Measurements from ENCODE around the gene AMMECR1L. TPM values are rescaled to one million over a fixed set of nuclear protein-coding genes. Genes with fewer than 3 reads are reported as not detected.
"Not testable (repeated sequence)": the region's sequence is repeated elsewhere in the genome, so short reads cannot be mapped to it uniquely, and the experiment has no call there.

Gene AMMECR1L
- total RNA-seq, 1 donor from 2014 or later, result 27.6 TPM

DNA sequence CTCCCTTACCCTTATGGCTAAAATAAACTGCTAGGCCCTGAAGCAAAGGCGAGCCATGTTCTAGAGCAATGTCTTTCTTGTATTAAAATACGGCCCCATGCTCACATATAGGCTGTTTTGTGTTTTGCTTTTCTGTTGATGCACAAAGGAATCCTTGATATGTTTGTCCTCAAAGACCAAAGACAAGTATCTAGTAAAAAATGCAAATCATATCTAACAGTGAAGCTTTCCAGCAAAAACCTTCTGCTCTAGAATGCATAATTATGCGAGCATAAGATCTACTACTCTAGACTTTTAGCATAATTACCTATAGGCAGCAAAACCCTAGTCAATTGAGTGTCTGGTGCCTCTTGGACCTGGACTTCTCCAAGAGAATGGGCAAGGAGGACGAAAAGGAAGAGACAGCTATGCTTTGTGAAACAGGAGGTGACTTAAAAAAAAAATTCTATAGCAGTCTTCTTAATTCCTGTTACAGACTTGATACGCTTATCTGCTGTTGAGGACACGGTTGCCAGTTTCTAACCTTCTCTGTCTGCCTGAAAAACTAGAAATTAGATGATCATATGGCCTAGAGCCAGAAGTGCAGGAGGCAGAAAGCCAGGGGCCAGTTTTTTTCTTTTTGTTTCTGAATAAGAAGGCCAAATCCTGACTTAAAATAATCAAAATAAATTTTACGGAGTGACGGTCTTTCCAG is 1.5 kb upstream of the AMMECR1L start:
- no peak for DNase-seq (ENCODE audit: low read depth)

DNA sequence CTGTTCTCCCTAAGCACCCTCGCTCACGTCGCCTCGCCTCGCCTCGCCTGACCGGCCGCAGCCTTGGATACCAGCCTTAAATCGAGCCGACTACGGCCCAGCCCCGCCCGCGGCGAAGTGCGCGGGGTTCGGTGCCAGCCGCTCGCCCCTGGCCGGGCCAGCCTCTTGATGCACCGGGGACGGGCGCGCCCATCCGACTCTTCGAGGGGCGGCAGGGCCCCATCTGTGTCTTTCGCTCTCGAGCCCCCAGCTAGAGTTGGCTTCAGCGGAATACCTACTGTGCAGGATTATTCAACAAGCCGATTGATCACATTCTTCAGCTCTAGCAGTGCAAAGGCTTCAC is 808 bp upstream of the AMMECR1L start:
- DNase-seq (ENCODE audit: low read depth), result not testable (repeated sequence)

DNA sequence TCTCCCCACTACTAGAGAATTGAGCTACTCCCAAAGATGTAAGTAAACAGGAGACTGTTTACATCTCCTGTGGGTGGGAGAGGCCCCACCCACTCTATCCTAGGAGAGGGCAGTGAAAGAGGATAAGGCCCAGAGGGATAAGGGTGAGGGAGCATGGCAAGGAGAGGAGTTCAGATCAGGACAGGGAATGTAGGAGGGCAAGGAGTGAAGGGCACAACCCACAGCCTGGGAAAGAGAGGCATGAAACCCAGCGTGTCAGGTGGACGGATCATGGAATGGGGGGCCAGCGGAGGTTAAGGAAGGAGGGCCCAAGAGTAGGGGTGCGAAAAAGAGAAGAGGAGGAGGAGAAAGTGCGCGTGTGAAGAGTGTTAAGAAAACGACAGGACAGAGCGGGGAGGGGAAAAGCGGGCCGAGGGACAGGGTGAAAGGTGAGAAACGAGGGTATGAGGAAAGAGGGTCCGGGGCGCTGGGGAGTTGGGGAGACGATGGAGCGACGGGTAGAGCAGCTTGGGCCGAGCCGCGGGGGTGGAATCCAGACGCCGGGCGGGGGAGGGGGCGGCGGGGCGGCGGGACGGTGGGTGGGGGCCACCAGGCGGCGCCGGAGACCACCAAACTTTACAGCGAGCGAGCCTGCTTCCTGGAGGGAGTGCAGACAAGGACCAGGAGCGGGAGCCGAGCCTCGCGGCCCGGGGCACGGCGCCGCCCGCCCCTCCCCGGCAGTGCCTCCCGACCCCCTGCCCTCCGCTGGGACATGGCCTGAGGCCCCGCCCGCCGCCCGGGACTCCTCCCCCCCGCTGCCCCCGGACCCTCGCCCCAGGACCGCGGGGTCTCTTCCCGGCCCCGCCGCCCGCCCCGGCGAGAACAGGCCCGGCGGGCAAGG is 655 bp downstream of the AMMECR1L start:
- DNase-seq (ENCODE audit: low read depth), result not testable (repeated sequence)

DNA sequence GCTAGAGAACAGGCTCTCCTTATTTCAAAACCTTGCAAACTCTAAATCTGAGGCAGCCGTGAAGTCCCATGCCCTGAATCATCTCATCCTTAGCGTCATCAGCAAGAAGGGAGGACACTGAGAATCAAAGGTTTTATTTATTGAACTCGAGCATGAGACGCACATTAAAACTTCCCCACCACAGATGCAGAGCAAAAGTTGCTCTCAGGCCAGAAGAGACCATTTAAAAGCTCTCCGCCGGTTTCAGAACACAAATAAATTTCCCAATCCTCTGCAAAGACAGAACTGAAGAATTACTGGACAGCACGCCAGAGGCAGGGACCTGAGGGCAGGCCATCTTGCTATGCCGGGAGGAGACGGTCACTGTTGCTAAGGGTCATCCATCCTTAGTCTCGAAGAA is 1.3 kb downstream of the AMMECR1L start:
- DNase-seq (ENCODE audit: low read depth), result no peak

DNA sequence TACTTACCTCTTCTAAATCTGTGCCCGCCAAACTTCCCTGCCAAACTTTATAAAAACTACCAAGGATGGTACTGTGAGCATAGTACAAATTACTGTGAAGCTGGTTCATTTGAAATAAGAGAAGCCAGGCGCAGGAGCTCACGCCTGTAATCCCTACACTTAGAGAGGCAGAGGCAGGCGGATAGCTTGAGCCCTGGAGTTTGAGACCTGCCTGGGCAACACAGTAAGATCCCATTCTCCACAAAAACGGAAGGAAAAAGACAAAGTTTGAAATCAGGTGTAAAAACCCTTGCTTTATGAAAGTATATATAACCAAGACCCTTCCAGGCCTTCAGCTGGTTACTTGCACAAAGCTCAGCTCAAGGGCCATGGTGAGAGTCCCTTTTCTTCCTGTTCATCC is 5.9 kb downstream of the AMMECR1L start:
- DNase-seq (ENCODE audit: low read depth), result no peak

- DNase-seq (ENCODE audit: low read depth), result no peak
Observed at GRCh38 chr2:127877626-127878025, 8.1 kb downstream of the AMMECR1L start.

GRCh38 chr2:127877136-127877535 is 8.6 kb downstream of the AMMECR1L start:
- no peak for DNase-seq (ENCODE audit: low read depth)

- DNase-seq (ENCODE audit: low read depth), result no peak
Observed at GRCh38 chr2:127874378-127875269, 11.1 kb downstream of the AMMECR1L start.

DNA sequence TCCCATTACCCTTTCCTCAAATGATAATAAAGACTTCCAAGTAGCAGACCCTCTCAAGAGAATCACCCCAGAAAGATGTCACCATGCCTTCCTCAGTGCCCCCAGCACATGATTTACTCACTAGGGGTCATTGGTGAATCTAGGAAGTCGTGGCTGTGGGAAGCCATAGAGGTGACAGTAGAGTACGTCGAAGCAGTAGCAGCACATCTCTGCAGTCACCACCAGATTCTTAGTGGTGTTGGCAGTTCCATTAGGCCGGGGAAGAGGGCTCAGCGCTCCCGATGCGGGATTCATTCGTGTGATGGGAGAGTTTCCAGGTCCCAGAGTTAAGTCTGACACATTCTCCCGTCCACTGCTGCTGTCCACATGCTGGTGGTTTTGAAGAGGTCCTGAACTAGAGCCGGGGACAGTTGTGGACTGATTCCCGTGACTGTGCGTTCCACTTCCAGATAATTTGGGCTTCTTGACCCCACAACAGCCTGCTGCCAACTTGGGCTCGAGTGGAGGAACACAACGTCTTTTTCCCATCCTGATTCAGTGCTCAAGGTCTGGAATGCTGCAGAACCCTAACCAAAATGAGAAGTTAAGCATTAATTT is 12.0 kb downstream of the AMMECR1L start:
- DNase-seq (ENCODE audit: low read depth), result no peak

GRCh38 chr2:127872354-127872753 is 13.4 kb downstream of the AMMECR1L start:
- DNase-seq (ENCODE audit: low read depth), result no peak

DNA sequence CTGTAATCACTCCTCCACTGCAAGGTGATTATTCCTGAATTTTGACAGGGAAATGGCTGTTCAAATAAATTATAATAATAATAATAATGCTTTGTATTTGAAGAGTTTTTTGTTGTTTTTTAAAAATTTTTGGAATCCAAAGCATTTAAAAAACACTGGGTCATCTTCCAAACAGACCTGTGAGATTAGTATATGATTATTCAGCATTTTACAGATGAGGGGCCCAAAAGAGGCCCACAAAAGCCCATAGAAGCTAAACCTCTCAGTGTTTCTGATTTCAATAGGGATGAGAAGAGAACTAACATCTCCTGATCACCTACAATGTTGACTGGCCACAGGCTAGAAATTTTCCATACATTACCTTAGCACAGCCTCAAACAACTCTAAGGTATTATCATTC is 19.8 kb downstream of the AMMECR1L start:
- DNase-seq (ENCODE audit: low read depth), result no peak

GRCh38 chr2:127864877-127865276 is 20.9 kb downstream of the AMMECR1L start:
- no peak for DNase-seq (ENCODE audit: low read depth)

DNA sequence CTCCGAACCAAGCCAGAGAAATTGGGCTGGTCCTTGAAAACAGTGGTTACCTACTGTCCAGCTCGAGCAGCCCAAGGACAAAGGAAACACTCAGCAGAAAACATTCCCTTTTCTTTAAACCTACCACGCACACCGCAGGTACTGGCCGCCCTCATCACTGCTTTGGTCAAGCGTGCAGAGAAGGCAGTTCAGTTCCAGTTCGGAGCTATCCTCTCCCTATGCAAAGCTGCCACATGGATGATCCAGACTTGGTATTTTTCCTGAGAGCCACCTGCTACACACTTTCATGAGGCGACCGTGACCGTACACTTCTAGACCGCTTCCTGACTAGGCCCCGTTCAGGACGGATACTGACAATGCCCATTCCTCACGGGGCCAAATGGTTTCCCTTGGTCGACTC is 23.5 kb downstream of the AMMECR1L start:
- DNase-seq (ENCODE audit: low read depth), result no peak

DNA sequence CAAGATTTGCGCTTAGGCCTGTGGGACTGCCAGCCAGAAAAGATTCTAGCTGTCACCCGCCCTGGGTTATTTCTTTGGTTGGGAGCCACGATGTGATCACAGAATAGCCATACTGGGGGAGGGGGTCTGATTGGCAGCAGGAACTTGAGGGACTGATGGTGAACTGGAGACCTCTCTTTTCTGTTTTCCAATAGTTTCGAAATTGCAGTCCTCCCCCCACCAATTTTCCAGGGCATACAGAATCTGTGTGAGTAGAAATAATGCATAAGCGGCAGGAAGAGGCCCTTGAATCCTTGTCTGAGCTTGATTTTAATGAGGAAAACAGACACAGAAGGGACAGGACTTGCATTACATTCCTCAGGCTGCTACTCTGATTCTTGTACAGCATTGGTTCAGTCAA is 25.6 kb downstream of the AMMECR1L start:
- DNase-seq (ENCODE audit: low read depth), result no peak

GRCh38 chr2:127859712-127860085 is 26.1 kb downstream of the AMMECR1L start:
- DNase-seq (ENCODE audit: low read depth), result peak; percentile 38

DNA sequence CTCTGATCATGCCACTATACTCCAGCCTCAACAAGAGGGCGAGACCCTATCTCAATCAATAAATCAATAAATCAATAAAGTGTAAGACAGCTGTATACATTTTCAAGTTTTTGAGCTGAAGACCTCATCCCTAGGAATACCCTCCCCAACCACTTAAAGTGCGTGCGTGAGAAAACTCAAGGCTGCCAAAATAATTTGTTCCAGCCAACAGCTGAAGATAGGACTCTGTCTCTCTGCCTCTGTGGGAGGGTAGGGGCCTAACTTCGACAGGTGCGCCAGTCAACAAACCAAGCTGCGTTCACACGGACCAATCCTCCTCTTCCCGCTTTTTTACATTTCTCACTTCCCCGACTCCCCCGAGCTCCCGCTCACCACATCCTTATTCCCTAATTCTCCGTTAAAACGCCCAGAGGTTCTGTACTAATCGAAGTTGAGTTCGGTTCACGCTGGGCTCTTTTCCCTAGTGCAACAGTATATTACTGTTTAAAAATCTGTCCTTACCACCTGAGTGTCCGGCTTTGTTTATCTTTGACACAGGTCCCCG is 28.4 kb downstream of the AMMECR1L start:
- DNase-seq (ENCODE audit: low read depth), result no peak

DNA sequence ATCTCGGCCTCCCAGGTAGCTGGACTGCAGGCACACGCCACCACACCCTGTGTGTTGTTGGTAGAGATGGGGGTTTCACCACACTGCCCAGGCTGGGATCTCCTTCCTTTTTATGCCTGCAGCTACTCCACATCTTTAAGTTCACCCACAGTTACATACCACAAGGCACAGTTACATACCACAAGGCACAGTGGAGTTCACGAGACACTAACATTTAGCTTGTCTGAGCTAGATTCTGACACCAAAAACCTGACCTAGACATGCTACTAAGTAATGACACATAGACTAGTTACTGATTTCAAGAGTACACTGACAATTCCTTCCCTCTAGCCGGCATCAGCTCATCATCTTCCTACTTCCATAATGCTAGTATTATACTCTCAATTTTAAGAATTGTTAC is 32.1 kb downstream of the AMMECR1L start:
- DNase-seq (ENCODE audit: low read depth), result peak; percentile 27

DNA sequence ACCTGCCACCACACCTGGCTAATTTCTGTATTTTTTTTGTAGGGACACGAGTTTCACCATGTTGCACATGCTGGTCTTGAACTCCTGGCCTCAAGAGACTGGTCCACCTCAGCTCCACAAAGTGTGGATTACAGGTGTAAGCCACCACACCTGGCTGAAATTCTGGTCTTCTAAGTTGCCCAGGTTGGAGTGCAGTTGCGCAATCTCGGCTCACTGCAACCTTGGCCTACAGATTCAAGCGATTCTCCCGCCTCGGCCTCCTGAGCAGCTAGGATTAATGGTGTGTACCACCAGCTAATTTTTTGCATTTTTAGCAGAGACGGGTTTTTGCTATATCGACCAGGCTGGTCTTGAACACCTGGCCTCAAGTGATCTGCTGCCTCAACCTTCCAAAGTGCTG is 33.4 kb downstream of the AMMECR1L start:
- no peak for DNase-seq (ENCODE audit: low read depth)

DNA sequence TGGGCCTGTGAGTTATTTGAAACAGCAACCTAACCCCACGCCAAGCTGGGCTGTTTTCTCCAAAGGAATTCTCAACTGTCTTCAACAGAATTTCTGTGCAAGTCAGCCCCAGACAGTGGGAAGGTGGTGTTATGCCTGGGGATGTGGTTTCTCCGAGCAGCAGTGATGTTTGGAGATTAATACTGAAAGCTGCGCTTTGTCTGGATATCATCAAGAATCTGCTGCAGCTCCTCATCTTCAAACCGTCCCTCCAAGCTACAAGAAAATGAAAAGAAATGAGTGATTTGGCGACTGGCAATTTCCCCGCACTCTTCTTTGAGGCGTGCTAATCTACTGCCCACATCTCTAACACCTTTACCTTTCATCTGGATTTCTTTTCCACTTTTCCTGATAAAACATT is 37.8 kb downstream of the AMMECR1L start:
- DNase-seq (ENCODE audit: low read depth), result no peak

- no peak for DNase-seq (ENCODE audit: low read depth)
Observed at GRCh38 chr2:127844973-127845372, 40.8 kb downstream of the AMMECR1L start.

- DNase-seq (ENCODE audit: low read depth), result no peak
Observed at GRCh38 chr2:127843677-127844076, 42.1 kb downstream of the AMMECR1L start.
